ENCODE measurements around the gene ADARB1.
"Not testable (repeated sequence)": the region's sequence is repeated elsewhere in the genome, so short reads cannot be mapped to it uniquely, and the experiment has no call there.

ADARB1 gene

GRCh38 chr21:45134279-45135076 is 60.1 kb downstream of the ADARB1 start:
- DNase-seq (ENCODE audit: low read depth in 2 of 2), result no peak

GRCh38 chr21:45135122-45135521 is 60.7 kb downstream of the ADARB1 start:
- no peak for DNase-seq (ENCODE audit: low read depth in 2 of 2)

GRCh38 chr21:45135868-45136267 is 61.5 kb downstream of the ADARB1 start:
- no peak for DNase-seq (ENCODE audit: low read depth in 2 of 2)

- DNase-seq (ENCODE audit: low read depth in 2 of 2), result no peak
These were observed 62.1 kb downstream of the ADARB1 start for GRCh38 chr21:45136500-45136899.

GRCh38 chr21:45136927-45137611 is 62.7 kb downstream of the ADARB1 start:
- DNase-seq (ENCODE audit: low read depth in 2 of 2), result peak in 1 of 2 donors; percentile 36

- DNase-seq (ENCODE audit: low read depth in 2 of 2), result no peak
These were observed 63.2 kb downstream of the ADARB1 start for GRCh38 chr21:45137612-45137937.

GRCh38 chr21:45138199-45139002 is 64.0 kb downstream of the ADARB1 start:
- DNase-seq (ENCODE audit: low read depth in 2 of 2), result peak; percentile 31 to 35

- DNase-seq (ENCODE audit: low read depth in 2 of 2), result not testable (repeated sequence)
These were observed 64.6 kb downstream of the ADARB1 start for GRCh38 chr21:45139003-45139360.

- no peak for DNase-seq (ENCODE audit: low read depth in 2 of 2)
These were observed 65.1 kb downstream of the ADARB1 start for GRCh38 chr21:45139473-45139872.

GRCh38 chr21:45140346-45140940 is 66.1 kb downstream of the ADARB1 start:
- DNase-seq (ENCODE audit: low read depth in 2 of 2), result peak in 1 of 2 donors; percentile 31

- not testable (repeated sequence) for DNase-seq (ENCODE audit: low read depth in 2 of 2)
These were observed 66.6 kb downstream of the ADARB1 start for GRCh38 chr21:45140944-45141343.

- no peak for DNase-seq (ENCODE audit: low read depth in 2 of 2)
These were observed 67.1 kb downstream of the ADARB1 start for GRCh38 chr21:45141507-45141906.

GRCh38 chr21:45142469-45143308 is 68.3 kb downstream of the ADARB1 start:
- no peak for DNase-seq (ENCODE audit: low read depth in 2 of 2)

- no peak for DNase-seq (ENCODE audit: low read depth in 2 of 2)
These were observed 69.5 kb downstream of the ADARB1 start for GRCh38 chr21:45143855-45144254.

- no peak for DNase-seq (ENCODE audit: low read depth in 2 of 2)
These were observed 70.8 kb downstream of the ADARB1 start for GRCh38 chr21:45145146-45145545.

- not testable (repeated sequence) for DNase-seq (ENCODE audit: low read depth in 2 of 2)
These were observed 71.5 kb downstream of the ADARB1 start for GRCh38 chr21:45145846-45146245.

GRCh38 chr21:45146306-45146705 is 71.9 kb downstream of the ADARB1 start:
- DNase-seq (ENCODE audit: low read depth in 2 of 2), result no peak

- no peak for DNase-seq (ENCODE audit: low read depth in 2 of 2)
These were observed 72.4 kb downstream of the ADARB1 start for GRCh38 chr21:45146801-45147200.

- no peak for DNase-seq (ENCODE audit: low read depth in 2 of 2)
These were observed 73.3 kb downstream of the ADARB1 start for GRCh38 chr21:45147473-45148315.

GRCh38 chr21:45148316-45148990 is 74.1 kb downstream of the ADARB1 start:
- no peak for DNase-seq (ENCODE audit: low read depth in 2 of 2)
